HG03378 (cell line): Measurements from ENCODE around the gene TTC9.

Source experiments
- ATAC-seq: cut with Tn5 transposase; IDR thresholded peaks from one replicate; pipeline ENCODE4 v1.9.1; 2021; ENCODE audit warnings: mild to moderate bottlenecking, moderate library complexity; ENCODE audit not compliant: unreplicated experiment

TTC9 gene

GRCh38 chr14:70641548-70642302 is at the start of gene TTC9:
Gene TTC9, plus strand, starts transcription at chr14:70641916. Its CDS starts 214 bp downstream, at chr14:70642130.
- ATAC-seq, result no peak

DNA sequence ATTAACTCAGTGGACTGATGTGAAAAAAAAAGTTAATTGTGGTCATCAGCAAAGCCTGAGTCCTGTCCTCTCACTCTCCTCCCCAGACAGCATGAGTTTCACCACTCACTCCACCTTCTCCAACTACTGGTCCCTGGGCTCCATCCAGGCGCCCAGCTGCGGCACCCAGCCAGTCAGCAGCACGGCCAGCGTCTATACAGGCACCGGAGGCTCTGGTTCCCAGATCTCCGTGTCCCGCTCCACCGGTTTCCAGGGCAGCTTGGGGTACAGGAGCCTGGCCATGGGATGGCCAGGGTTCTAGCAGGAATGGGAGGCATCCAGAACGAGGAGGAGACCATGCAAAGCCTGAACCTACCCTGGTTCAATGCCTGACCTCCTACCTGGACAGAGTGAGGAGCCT is 47.3 kb upstream of the TTC9 start:
- ATAC-seq, result no peak

- no peak for ATAC-seq
Measured at GRCh38 chr14:70595443-70596185, 46.1 kb upstream of the TTC9 start.

DNA sequence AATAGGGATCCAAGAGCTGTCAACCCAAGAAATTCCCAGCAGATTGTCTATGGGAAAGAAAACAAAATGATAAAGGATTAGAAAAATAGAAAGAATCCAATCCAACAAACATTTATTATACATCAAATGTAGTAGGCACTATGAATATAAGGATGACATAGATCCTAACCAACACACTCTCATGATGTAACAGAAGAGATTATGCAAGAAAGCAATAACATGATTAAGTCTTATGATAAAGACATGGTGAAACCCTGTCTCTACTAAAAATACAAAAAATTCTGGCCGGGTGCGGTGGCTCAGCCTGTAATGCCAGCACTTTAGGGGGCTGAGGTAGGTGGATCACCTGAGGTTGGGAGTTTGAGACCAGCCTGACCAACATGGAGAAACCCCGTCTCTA is 44.0 kb upstream of the TTC9 start:
- ATAC-seq, result no peak

DNA sequence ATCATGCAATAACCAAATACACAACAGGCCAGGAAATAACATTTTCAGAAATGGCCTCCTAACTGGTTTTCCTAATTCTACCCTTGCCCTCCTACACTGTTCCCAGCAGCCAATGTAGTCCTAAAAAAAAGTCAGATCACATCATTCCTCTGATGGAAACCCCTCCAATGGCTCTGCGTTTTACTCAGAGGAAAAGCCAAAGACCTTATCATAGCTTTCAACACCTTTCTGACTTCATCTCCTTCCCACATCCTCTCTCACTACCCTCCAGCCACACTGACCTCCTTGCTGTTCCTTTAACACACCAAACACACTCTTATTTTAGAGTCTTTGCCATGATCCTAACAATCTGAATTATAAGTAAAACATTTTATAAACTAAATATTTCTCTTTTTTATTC is 42.4 kb upstream of the TTC9 start:
- no peak for ATAC-seq

- no peak for ATAC-seq
Measured at GRCh38 chr14:70600382-70601157, 41.1 kb upstream of the TTC9 start, which contains the start of gene MED6. Gene MED6, minus strand, starts transcription at chr14:70600655. Its CDS starts 18 bp downstream, at chr14:70600637.

- ATAC-seq, result no peak
Measured at GRCh38 chr14:70601162-70601561, 40.6 kb upstream of the TTC9 start.

DNA sequence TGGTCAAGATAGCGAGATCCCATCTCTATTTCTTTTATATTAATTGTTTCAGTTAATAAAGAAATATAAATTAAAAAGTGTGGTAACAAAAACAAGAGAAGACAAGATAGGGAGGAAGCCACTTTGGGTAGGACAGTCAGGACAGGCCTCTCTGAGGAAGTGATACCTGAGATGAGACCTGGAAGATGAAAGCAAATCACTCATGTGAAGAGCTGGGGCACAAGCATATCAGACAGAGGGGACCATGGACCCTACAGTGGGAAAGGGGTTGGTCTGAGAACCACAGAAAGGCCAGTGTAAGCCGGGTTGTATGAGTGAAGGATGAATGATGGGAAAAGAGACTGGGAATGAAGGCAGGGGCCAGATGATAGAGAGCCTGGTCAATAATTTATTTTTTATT is 39.5 kb upstream of the TTC9 start:
- ATAC-seq, result peak; percentile 47

DNA sequence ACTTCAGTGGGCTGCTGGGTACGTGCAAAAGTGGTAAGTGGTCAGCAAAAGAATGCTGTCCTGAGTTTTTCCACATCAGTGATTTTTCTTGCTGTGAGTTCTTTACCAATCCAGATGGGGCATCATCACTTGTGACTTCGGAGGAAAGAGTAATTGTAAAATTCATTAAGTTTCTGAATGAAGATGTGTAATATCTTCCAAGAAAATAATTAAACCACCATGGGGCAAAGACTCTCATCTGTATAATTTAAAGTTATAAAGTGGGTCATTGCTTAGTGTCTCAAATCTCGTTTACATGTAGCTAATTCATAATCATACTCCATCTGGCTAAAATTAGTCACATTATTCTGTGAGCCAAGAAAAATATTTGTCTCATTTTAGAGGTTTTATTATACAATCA is 30.5 kb upstream of the TTC9 start:
- no peak for ATAC-seq

GRCh38 chr14:70616646-70617045 is 25.1 kb upstream of the TTC9 start:
- ATAC-seq, result no peak

DNA sequence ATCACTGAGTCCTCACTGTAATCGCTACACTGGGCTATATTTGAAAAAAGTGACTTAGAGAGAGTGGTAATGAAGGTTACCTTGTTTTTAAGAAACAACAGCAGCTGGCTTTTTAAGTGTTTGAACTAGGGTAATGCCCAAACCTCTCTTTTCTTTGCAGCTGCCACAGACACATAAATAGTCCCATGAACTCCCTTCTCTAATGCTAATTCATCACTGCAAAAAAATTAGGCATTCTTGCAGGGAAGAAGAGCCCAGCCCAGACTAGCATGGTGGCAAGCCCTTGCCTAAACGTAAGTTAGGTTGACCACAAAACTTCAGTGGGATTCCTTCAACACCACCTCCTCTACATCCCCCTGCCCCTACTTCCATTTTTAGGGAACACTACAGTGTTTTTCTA is 23.4 kb upstream of the TTC9 start:
- no peak for ATAC-seq

DNA sequence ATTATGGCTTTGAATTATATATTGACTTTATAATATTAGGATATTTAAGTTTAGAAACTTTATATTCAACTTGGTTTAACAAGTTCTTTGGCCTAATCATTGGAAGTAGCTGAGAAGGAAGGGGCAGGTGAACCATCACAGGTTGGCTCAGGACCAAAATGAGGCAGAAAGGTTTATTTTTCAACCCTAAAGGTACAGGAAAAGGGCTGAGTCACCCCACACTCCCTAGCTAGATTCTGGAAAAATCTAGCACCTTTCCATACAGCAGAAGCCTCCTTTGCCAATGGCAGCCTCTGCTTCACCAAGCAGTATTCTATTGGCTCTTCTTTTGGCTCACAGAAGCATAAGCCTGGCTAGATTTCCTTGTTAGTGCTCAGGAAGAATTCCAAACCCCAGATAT is 22.0 kb upstream of the TTC9 start:
- ATAC-seq, result no peak

DNA sequence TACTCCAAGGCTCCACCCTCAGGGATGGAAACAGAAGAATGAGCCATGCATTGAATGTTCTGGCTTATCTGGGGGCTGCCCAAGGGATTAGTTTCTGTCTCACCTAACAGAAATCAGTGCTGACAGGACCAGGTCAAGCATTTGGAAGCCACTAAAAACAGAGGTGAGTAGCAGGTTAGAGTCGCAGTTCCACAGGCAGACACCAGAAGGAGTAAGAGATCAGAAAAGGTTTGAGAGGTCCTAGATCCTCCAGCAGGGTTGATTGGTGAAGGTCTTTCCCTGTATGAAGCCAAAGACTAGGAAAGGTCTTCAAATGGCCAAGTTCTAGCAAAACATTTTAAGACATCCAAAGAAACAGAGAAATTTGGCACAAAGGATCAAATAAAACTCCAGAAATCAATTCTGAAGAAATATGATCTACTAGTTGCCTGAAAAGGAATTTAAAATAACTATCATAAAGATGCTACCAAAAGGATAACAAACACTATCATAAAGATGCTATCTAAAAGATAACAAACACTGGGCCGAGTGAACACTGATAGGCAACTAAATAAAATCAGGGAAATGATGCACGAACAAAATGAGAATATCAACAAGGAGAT is 19.5 kb upstream of the TTC9 start:
- ATAC-seq, result no peak

GRCh38 chr14:70624972-70625371 is 16.7 kb upstream of the TTC9 start:
- no peak for ATAC-seq

- no peak for ATAC-seq
Measured at GRCh38 chr14:70631948-70632347, 9.8 kb upstream of the TTC9 start.

DNA sequence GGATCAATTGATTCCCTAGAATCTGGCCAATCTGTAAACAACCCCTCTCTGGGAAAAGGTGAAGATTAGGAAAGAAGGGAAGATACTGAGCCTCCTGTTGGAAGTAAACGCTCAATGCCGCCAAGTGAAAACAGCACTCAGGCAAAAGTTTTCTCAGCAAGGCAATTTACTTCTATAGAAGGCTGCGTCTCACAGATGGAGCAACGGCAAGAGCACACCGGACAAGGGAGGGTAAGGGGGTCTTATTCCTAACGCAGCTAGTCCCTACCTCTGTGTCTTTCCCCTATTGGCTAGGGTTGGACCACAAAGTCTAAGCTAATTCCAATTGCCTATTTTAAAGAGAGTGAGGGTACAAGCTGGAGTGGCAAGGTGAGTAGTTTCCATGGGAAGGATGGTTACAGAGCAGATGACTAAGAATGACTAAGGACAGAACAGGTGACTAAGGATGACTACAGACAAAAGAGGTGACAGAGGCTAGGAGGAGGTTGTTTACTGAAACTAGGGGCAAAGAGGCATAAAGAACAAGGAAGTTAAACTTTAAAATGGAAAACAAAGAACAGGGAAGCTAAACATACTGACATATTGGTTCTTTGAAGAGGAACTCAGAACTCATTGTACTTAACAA is 5.6 kb upstream of the TTC9 start:
- ATAC-seq, result no peak

GRCh38 chr14:70638416-70638815 is 3.3 kb upstream of the TTC9 start:
- ATAC-seq, result no peak

DNA sequence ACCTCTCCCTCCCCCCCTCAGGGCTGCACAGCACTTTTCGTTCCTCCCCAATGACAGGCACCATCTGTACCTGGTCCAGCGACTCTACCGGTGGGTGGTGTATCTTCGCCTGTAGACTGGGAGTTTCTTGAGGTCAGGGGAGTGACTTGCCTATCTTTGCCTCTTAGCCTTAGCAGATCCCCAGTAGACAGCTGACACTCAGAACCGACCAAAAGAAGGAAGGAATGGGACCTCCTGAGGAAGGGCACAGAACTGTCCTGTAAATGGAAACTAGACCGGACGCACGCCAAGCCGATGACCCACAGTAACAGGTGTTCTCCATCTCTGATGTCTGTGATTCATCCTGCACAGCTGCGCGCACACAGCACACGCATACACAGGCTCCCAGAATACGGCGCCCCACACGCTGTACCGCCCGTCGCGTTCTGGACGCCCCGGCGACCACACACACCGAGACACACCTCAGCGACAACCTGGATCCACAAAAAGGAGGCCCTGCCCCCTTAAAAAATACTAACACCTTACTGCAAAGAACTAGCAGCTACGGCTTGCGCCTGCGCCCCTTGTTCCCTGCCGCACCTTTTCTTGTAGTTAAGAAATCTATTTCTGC is 673 bp upstream of the TTC9 start:
- ATAC-seq, result peak; percentile 53

- ATAC-seq, result no peak
Measured at GRCh38 chr14:70642303-70643235, 853 bp downstream of the TTC9 start.
